ENCODE data around the gene SGK1.
"Not testable (repeated sequence)": the region's sequence is repeated elsewhere in the genome, so short reads cannot be mapped to it uniquely, and the experiment has no call there.

SGK1 gene

DNA sequence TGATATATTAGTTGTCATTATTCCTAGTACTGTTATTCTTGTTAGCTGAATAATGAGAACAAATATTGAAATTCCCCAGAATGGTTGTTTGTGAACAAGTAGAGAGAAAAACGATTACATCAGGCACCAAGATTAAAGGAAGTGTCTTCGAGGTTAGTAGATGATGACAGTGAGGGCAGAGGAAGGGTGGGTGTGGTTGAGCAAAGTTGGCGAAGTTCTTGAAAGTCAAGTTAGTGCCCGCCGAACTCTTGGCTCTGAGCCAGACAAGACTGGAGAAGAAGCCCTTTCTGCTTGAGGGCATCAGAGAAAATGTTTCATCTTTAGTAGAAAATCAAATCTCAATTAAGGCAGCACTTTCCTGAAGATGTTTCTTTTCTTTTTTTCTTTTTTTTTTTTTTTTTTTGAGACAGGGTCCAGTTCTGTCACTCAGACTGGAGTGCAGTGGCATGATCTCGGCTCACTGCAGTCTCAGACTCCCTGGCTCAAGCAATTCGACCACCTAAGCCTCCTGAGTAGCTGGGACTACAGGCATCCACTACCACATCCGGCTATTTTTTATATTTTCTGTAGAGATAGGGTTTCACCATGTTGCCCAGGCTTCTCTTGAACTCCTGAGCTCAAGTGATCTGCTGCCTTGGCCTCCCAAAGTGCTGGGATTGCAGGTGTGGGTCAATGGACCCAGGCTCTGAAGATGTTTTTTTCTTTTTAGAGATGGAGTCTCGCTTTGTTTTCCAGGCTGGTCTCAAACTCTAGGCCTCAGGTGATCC, 77.1 kb downstream of the SGK1 start:
- no peaks in the 10 kb centered on the region for H3K9me3 ChIP-seq (ENCODE audit: severe bottlenecking)
- DNase-seq (ENCODE audit: low spot score) (peak; percentile 83), ATAC-seq (ENCODE audit: low read depth) (peak; percentile 40; the same call in 1 of the 3 replicates)
- no peaks in the 10 kb centered on the region for H3K27me3 ChIP-seq (ENCODE audit: insufficient read depth, poor library complexity, severe bottlenecking)
- H3K4me1 ChIP-seq (ENCODE audit: insufficient read depth, poor library complexity, severe bottlenecking) = peaks cover 34% of the 10 kb centered on the region
- H3K36me3 ChIP-seq (ENCODE audit: low read depth) = no peaks in the 10 kb centered on the region
- H3K4me3 ChIP-seq (ENCODE audit: severe bottlenecking) = no peak overlapping the region
- peak overlapping the region; percentile 7 for H3K27ac ChIP-seq (ENCODE audit: poor library complexity, severe bottlenecking)
- TF ChIP-seq, protein P1, sequence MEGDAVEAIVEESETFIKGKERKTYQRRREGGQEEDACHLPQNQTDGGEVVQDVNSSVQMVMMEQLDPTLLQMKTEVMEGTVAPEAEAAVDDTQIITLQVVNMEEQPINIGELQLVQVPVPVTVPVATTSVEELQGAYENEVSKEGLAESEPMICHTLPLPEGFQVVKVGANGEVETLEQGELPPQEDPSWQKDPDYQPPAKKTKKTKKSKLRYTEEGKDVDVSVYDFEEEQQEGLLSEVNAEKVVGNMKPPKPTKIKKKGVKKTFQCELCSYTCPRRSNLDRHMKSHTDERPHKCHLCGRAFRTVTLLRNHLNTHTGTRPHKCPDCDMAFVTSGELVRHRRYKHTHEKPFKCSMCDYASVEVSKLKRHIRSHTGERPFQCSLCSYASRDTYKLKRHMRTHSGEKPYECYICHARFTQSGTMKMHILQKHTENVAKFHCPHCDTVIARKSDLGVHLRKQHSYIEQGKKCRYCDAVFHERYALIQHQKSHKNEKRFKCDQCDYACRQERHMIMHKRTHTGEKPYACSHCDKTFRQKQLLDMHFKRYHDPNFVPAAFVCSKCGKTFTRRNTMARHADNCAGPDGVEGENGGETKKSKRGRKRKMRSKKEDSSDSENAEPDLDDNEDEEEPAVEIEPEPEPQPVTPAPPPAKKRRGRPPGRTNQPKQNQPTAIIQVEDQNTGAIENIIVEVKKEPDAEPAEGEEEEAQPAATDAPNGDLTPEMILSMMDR (IDR thresholded peaks at IDR 0.05; ENCODE audit: poor library complexity, severe bottlenecking) = no peak

DNA sequence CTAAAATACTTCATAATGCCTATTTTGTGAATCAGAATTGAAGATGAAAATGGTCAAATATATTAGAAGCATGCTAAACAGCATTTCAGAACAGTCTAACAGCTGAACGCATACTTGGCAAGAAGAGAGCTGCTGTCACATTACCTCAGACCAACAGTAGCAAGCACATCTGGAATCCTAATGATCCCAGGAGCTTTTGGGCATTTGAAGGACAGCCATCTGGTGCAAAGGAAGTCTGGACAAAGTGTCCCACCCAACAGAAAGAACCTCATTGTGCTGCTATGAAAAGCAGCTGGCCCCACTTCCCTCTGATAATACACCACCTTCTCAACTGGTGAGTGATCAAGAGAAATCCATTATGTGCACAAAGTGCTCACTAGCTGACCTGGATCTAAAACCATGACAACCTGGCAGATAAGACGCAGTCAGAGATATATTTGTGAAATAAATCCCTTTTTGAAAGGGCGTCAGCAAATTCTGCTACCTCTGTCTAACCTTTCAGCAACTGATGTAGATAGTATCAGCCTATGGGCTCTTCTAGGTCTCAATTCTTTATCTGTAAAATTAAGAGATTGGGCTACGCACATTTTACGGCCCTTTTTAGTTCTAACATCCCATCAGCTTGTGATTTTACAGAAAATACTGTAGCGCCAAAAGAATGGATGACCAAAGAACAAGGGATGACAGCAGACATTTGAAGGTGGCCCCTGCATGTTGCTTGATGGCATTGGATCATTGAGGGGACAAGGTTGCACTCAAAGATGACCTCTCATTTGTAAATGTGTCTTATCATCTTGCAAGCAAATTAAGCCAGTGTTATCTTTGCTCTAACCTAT, 78.7 kb downstream of the SGK1 start:
- DNase-seq (ENCODE audit: low spot score) = no peak
- Histone ChIP-seq H3K27me3 (ENCODE audit: insufficient read depth, poor library complexity, severe bottlenecking) (no peaks in the 10 kb centered on the region), H3K36me3 (ENCODE audit: low read depth) (no peaks in the 10 kb centered on the region), H3K4me3 (ENCODE audit: severe bottlenecking) (no peak overlapping the region), H3K4me1 (ENCODE audit: insufficient read depth, poor library complexity, severe bottlenecking) (peaks cover 28% of the 10 kb centered on the region), H3K9me3 (ENCODE audit: severe bottlenecking) (no peaks in the 10 kb centered on the region), H3K27ac (ENCODE audit: poor library complexity, severe bottlenecking) (no peak overlapping the region)
- TF ChIP-seq, protein P1 (IDR thresholded peaks at IDR 0.05; ENCODE audit: poor library complexity, severe bottlenecking) = no peak
- no peak for ATAC-seq (ENCODE audit: low read depth)

DNA sequence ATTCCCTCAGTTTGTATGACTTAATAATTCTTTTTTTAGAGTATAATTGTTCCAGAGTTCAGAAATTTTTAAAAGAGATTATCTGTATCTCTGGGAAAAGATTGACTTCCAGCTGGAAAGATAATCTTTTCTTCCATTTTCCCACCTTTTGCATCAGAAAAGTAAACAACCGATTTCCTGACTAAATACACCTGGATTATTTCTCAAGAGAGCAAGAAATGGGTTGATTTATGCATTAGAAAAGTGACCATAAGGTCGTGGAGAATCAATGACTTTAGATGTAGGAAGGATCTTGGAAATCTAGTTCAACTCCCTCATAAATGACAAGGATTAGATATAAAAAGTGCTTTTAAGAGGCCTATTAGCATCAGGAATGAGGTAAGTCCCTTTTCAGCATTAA, 79.9 kb downstream of the SGK1 start:
- Histone ChIP-seq H3K9me3 (ENCODE audit: severe bottlenecking) (no peaks in the 10 kb centered on the region), H3K4me1 (ENCODE audit: insufficient read depth, poor library complexity, severe bottlenecking) (peaks cover 28% of the 10 kb centered on the region), H3K36me3 (ENCODE audit: low read depth) (no peaks in the 10 kb centered on the region), H3K27me3 (ENCODE audit: insufficient read depth, poor library complexity, severe bottlenecking) (no peaks in the 10 kb centered on the region), H3K4me3 (ENCODE audit: severe bottlenecking) (no peak overlapping the region), H3K27ac (ENCODE audit: poor library complexity, severe bottlenecking) (no peak overlapping the region)
- DNase-seq (ENCODE audit: low spot score) = no peak
- ATAC-seq (ENCODE audit: low read depth) = no peak
- TF ChIP-seq, protein P1 (IDR thresholded peaks at IDR 0.05; ENCODE audit: poor library complexity, severe bottlenecking) = no peak

DNA sequence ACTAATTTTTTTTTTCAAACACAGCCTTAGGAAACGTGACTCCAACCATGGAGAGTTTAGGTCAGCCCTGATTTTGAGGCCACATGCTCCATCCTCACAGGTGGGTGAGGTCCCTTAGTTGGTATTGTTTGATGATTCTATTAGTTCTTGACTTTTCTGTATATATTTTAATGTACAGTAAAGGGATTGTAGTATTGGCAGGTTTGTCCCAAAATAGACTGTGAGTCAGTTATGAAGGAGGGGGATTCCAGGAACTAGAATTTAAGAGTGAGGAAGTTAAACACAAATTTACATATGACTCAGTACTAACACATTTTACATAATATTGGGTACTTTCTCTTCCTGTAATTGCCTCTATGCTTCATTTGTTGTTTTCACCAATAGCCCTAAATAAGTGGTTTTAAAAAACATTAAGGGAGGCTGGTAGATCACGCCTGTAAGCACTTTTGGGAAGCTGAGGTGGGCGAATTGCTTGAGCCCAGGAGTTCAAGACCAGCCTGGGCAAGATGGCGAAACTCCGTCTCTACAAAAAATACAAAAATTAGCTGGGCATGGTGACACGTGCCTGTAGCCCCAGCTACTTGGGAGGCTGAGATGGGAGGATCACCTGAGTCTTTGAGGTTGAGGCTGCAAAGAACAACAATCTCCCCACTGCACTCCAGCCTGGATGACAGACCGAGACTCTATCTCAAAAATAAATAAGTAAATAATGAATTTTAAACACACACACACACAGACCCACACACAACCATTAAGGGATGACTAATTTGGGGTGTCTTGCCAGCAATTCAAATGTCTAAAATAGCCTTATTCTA, 81.8 kb downstream of the SGK1 start:
- no peak overlapping the region for H3K4me3 ChIP-seq (ENCODE audit: severe bottlenecking)
- H3K27me3 ChIP-seq (ENCODE audit: insufficient read depth, poor library complexity, severe bottlenecking) = no peaks in the 10 kb centered on the region
- peak overlapping the region; percentile 28 for H3K27ac ChIP-seq (ENCODE audit: poor library complexity, severe bottlenecking)
- no peaks in the 10 kb centered on the region for H3K9me3 ChIP-seq (ENCODE audit: severe bottlenecking)
- ATAC-seq (ENCODE audit: low read depth) (peak; percentile 97), DNase-seq (ENCODE audit: low spot score) (no peak)
- H3K4me1 ChIP-seq (ENCODE audit: insufficient read depth, poor library complexity, severe bottlenecking) = peaks cover 27% of the 10 kb centered on the region
- H3K36me3 ChIP-seq (ENCODE audit: low read depth) = no peaks in the 10 kb centered on the region
- TF ChIP-seq, protein P1 (IDR thresholded peaks at IDR 0.05; ENCODE audit: poor library complexity, severe bottlenecking) = no peak

DNA sequence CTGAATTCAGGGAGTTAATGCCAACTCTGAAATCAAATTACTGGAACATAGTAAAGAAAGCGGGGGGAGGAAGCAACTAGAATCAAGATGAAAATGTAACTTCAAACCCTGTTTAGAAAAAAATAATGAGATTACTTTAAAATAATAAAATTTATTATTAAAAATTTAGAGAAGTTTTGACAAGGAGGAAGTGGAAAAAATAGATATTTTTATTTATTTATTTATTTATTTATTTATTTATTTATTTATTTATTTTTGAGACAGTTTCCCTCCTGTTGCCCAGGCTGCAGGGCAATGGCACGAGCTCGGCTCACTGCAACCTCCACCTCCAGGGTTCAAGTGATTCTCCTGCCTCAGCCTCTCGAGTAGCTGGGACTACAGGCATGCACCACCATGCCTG, 82.6 kb downstream of the SGK1 start:
- peak overlapping the region; percentile 28 for H3K27ac ChIP-seq (ENCODE audit: poor library complexity, severe bottlenecking)
- H3K27me3 ChIP-seq (ENCODE audit: insufficient read depth, poor library complexity, severe bottlenecking); DNase-seq (ENCODE audit: low spot score); H3K36me3 ChIP-seq (ENCODE audit: low read depth); ATAC-seq (ENCODE audit: low read depth); H3K9me3 ChIP-seq (ENCODE audit: severe bottlenecking); H3K4me3 ChIP-seq (ENCODE audit: severe bottlenecking): not testable (repeated sequence)
- peaks cover 20% of the 10 kb centered on the region for H3K4me1 ChIP-seq (ENCODE audit: insufficient read depth, poor library complexity, severe bottlenecking)

Data from RWPE2 (cell line).